T-helper 1 cell treated with Interleukin-12 subunit alpha and Interleukin-12 subunit beta and Interleukin-4 antibody, amounts not matched to agents 30 ng/mL and 1 ng/mL, for 36 hours (primary cell): ENCODE measurements around the gene SMIM41. TPM values are rescaled to one million over a fixed set of nuclear protein-coding genes. Genes with fewer than 3 reads are reported as not detected.

ENCODE experiments used
- intact Hi-C: fragments of 100-400 bp; cut with micrococcal nuclease; formaldehyde crosslinking; loops from one replicate; pipeline ENCODE4 v1.15.1; 2024
- total RNA-seq: library from RNA; stranded (reverse); gene quantifications from 2 replicates; pipeline ENCODE4 v1.2.3, GENCODE V29; 2022

Gene SMIM41
- total RNA-seq, 1 donor from 2014 or later: 0.25 TPM

GRCh38 chr12:52062167-52063081 is 17.1 kb upstream of the SMIM41 start:
- intact Hi-C loops: no loop called here

- intact Hi-C loops: no loop called here
Measured at GRCh38 chr12:52063082-52063924, 16.2 kb upstream of the SMIM41 start.

GRCh38 chr12:52063981-52064649 is 15.4 kb upstream of the SMIM41 start:
- intact Hi-C loops: no loop called here

- intact Hi-C loops: no loop called here
Measured at GRCh38 chr12:52066346-52067080, 13.0 kb upstream of the SMIM41 start.

GRCh38 chr12:52067081-52067374 is 12.5 kb upstream of the SMIM41 start:
- intact Hi-C loops: no loop called here

GRCh38 chr12:52069327-52070184 is 9.9 kb upstream of the SMIM41 start, which contains the start of gene ATG101:
TSS of gene ATG101 (plus strand) at chr12:52069978. CDS start at chr12:52073651, 3,673 bp downstream.
- intact Hi-C loops: loop anchor here (1.0 to 2.0 kb wide), 7 partner anchors 14 to 937 kb away; partner anchors contain the start of genes EIF4B and NR4A1

GRCh38 chr12:52070185-52070925 is 9.1 kb upstream of the SMIM41 start:
- intact Hi-C loops: no loop called here

GRCh38 chr12:52073531-52074381 is 5.7 kb upstream of the SMIM41 start:
- intact Hi-C loops: no loop called here

- intact Hi-C loops: no loop called here
Measured at GRCh38 chr12:52074971-52075724, 4.4 kb upstream of the SMIM41 start.

GRCh38 chr12:52076811-52077210 is 2.7 kb upstream of the SMIM41 start:
- intact Hi-C loops: no loop called here

- intact Hi-C loops: no loop called here
Measured at GRCh38 chr12:52078276-52078675, 1.2 kb upstream of the SMIM41 start.

GRCh38 chr12:52080403-52081251 is 1.1 kb downstream of the SMIM41 start:
- intact Hi-C loops: no loop called here

- intact Hi-C loops: no loop called here
Measured at GRCh38 chr12:52081263-52081733, 1.8 kb downstream of the SMIM41 start.

GRCh38 chr12:52082026-52082668 is 2.6 kb downstream of the SMIM41 start:
- intact Hi-C loops: no loop called here

- intact Hi-C loops: no loop called here
Measured at GRCh38 chr12:52082669-52082987, 3.1 kb downstream of the SMIM41 start.

GRCh38 chr12:52082988-52083637 is 3.6 kb downstream of the SMIM41 start:
- intact Hi-C loops: loop anchor here (1.0 kb wide), 5 partner anchors 14 to 90 kb away; partner anchors contain the start of genes ATG101 and NR4A1
